AG04449 (cell line): ENCODE measurements around the gene DNAH7.

Source experiments
- CTCF ChIA-PET: fragments of 350-600 bp; formaldehyde crosslinking; extraction: SDS; loops from one replicate; lab custom pipeline; 2021; ENCODE audit warnings: antibody characterized with exemption; lab: Yijun Ruan, JAX
- POLR2A ChIA-PET: fragments of 400-600, 350-600 bp; formaldehyde crosslinking; extraction: SDS; loops from one replicate; lab custom pipeline; 2020; ENCODE audit warnings: antibody characterized with exemption, inconsistent platforms; lab: Yijun Ruan, JAX
- DNase-seq: peaks from one replicate; pipeline ENCODE4 v3.0.0-alpha.2; 2010; ENCODE audit warnings: low read depth, low spot score
- H3K4me3 ChIP-seq: 2 replicates; pipeline ENCODE4 v1.5.1; 2011; ENCODE audit warnings: low read depth, mild to moderate bottlenecking, control low read depth, low read length
- TF ChIP-seq, protein P1 (sequence below): IDR thresholded peaks from one replicate; pipeline ENCODE4 v1.5.1; 2011; ENCODE audit warnings: mild to moderate bottlenecking, moderate library complexity, low read length, control low read depth, inconsistent platforms; ENCODE audit not compliant: insufficient read depth; ENCODE audit errors: missing control alignments

DNAH7 gene

DNA sequence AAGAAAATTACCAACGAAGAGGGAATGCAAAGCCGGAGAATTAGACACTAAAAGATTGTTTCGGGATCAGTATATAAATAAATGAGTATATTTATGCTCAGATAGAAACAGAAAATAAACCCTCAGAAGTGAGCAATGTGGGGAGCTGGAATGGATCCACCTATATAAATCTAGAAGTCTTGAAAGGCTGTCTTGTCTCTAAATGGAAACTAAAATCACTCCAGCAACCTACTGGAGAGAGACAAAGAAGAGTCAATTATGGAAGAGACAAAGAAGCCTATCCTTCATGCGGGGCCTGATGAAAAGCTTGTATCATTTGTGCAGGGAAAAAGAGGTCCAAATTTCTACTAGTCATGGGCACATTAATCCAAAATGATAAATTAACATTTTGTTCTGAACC, 158.1 kb downstream of the DNAH7 start:
- TF ChIP-seq, protein P1, sequence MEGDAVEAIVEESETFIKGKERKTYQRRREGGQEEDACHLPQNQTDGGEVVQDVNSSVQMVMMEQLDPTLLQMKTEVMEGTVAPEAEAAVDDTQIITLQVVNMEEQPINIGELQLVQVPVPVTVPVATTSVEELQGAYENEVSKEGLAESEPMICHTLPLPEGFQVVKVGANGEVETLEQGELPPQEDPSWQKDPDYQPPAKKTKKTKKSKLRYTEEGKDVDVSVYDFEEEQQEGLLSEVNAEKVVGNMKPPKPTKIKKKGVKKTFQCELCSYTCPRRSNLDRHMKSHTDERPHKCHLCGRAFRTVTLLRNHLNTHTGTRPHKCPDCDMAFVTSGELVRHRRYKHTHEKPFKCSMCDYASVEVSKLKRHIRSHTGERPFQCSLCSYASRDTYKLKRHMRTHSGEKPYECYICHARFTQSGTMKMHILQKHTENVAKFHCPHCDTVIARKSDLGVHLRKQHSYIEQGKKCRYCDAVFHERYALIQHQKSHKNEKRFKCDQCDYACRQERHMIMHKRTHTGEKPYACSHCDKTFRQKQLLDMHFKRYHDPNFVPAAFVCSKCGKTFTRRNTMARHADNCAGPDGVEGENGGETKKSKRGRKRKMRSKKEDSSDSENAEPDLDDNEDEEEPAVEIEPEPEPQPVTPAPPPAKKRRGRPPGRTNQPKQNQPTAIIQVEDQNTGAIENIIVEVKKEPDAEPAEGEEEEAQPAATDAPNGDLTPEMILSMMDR = no peak
- DNase-seq = no peak
- ChIA-PET CTCF (no interaction called here), POLR2A (no interaction called here)
- H3K4me3 ChIP-seq = no peak overlapping the region

DNA sequence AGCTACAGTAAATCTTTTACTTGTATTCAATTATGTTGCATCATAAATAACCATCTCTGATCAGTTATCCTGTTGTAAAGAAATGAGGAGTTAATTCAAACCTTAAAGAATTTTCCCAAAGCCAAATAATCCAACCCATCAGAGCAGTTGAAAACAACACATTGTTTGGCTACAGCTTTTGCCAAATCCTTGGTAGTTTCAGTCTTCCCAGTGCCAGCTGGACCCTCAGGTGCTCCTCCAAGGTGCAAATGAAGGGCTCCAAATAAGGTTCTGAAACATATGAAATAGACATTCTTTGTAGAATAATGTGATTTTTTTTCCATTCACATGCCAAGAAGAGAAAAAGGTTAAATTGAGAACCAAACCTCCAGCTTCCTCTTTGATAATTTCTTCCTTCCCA, 158.7 kb downstream of the DNAH7 start:
- ChIA-PET CTCF (no interaction called here), POLR2A (no interaction called here)
- no peak overlapping the region for H3K4me3 ChIP-seq
- TF ChIP-seq, protein P1 = no peak
- no peak for DNase-seq

DNA sequence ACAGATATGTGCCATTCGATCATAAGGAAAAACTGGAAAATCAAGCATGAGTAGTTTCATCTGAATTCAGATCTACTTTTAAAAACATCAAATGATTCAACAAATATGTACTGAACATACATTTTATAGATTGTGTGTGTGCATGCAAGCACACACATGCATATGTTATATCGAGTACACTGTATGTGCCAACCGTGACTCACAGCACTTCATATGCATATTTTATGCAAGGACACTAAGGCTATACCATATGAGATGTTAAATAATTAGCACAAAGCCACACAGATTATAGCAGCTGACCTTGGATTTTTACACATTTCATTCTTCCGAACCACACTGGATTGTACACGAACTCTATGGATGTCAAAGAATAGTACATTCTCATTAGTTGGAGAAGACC, 161.2 kb downstream of the DNAH7 start:
- DNase-seq = no peak
- ChIA-PET CTCF (no interaction called here), POLR2A (no interaction called here)
- H3K4me3 ChIP-seq = no peak overlapping the region
- TF ChIP-seq, protein P1 = no peak

DNA sequence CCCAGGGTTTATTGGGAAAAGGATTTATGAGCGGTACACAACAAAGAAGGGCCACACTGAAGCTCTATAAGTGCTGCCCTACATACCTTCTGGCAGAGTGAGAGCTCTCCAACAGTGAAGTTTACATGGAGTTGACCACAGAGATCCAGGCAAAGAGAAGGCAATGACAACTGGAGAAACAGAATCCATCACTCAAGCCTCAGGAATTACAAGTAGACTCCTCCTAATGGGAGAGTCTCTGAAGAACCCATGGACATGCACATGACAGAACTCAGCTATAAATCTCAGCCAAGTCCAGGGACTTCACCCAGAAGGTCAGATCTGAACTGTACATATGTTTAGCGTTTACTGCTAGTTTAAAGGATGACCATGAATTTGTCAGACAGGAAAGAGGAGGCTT, 164.7 kb downstream of the DNAH7 start:
- DNase-seq = no peak
- TF ChIP-seq, protein P1 = no peak
- H3K4me3 ChIP-seq = no peak overlapping the region
- ChIA-PET POLR2A (no interaction called here), CTCF (no interaction called here)

DNA sequence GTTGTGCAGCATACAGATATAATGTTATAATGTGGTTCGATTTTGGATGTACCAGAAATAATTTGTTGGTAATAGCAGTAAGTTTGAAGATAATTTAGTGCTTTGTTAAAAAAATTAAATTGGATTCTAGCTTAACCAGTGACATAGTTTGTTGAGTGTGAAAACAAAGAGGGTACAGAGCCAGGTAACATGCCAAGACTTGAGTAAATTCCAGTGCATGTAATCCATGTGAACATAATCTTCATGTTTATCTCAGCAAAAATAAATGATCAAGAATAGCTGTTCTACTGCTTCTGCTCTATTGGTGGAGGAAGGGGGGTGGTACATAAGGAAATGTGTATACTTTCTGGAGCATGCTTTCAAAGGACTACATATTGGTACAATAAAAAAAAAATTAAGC, 165.8 kb downstream of the DNAH7 start:
- TF ChIP-seq, protein P1 = no peak
- ChIA-PET CTCF (no interaction called here), POLR2A (no interaction called here)
- no peak for DNase-seq
- no peak overlapping the region for H3K4me3 ChIP-seq

DNA sequence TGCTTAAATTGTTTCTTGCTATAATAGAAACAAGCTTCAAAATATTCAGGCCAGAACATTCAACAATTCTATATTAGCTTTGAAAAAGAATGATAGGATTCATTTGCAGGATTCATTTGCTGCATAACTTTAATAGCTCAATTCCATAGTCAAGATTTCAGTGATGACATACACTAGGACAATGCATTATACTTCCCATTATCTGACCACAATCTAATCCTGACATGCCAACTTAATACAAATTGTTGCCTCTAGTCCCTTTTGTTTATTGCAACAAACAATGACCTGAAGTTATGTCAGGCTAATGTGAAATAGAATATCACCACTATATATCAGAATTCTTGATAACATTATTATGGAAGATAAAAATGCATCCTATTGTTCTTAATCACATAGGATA, 169.4 kb downstream of the DNAH7 start:
- DNase-seq = no peak
- POLR2A ChIA-PET = interaction anchor here (1.3 to 1.6 kb wide), 2 partner anchors 37 to 242 kb away, joined by 3 to 7 read pairs; partner anchors contain the start of gene SLC39A10
- no peak overlapping the region for H3K4me3 ChIP-seq
- TF ChIP-seq, protein P1 = no peak
- CTCF ChIA-PET = interaction anchor here (0.6 to 0.7 kb wide), 2 partner anchors 20 to 164 kb away, joined by 3 read pairs; no protein-coding TSS in a partner anchor
